Fibroblast of skin of right biceps (primary cell): Measurements from ENCODE around the gene GALNTL6.

Experiments used
- DNase-seq: peaks from one replicate; pipeline ENCODE4 v3.0.0-alpha.2; 2013

Gene GALNTL6

DNA sequence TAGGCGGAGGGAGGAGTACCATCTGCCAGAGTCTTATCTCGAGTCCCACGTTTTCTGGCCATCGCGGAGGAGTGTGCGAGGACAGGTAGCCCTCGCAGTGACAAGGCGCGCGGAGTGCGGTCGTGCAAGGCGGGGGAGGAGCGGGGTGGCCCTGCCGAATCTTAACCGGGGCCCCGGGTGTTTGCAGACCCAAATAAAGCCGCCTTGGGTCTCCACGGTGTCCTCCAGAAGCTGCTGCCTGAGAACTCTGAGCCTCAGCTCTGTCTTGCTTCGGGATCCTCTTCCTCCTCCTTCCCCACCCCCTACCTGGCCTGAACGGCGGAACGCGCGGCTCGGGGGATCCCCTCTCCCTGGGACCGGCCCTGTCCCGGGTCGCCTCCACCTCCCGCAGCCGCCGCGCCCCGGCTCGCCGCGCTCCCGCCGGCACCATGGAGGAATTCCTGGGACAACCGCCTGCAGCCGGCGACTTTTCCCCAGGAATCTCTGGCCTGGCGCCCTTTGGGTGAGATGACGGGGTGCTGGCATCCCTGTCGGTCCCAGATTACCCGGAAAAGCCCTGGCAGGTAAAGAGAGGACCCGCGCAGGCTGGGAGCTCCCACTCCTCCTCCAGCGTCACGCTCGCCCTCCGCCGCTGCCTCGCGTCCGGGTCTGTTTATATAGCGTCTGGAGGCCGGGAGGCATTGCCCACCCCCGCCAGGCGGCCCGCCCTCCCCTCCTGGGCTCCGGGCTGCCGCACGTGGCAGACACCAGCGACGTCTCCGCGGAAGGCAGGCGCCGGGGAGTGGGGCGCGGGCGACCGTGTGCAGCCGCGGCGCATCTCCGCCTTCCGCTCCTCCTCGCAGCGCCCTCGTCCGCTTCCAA, at the start of gene GALNTL6:
TSS of gene GALNTL6 (plus strand) at position 740 of the 861 bp plus-strand sequence.
- DNase-seq: peak; percentile 52

DNA sequence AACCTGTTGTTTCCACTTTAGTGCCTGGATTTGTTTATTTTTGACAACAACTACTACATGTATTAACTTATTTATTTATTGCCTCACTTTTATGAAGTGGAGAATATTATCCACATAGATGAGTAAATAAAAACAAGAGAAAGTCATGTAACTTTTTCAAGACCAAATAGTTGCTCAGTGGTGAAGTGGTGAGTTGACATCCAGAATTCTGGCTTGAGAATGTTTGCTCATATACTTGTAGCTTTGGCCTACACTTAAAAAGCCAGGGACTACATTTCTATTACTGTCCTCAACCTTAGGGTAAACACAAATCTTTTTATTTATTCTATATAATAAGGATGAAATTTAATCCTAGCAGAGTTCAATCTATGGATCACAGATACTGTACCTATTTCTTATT, 47.7 kb upstream of the GALNTL6 start:
- no peak for DNase-seq

GRCh38 chr4:171774642-171775190, 38.5 kb upstream of the GALNTL6 start:
- no peak for DNase-seq

DNA sequence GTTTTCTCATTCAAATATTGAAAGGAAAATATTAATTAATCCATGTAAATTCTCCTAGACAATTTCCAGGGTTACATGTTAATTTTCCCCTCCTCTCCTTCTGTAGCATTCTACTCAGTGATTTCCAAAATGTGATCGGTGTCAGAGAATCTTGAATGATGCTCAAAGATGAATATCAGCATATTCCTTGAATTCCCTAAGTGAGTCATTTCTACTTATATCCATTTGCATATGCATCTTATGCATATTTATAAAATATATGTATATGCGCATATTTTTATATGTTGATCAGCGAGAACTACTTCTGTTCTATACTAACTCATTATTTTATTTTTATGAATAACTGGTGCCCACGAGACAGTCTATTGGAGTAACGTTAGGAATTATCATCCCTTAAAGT, 33.9 kb upstream of the GALNTL6 start:
- no peak for DNase-seq

- DNase-seq: no peak
These were observed 27.8 kb upstream of the GALNTL6 start for GRCh38 chr4:171785388-171785787.

DNA sequence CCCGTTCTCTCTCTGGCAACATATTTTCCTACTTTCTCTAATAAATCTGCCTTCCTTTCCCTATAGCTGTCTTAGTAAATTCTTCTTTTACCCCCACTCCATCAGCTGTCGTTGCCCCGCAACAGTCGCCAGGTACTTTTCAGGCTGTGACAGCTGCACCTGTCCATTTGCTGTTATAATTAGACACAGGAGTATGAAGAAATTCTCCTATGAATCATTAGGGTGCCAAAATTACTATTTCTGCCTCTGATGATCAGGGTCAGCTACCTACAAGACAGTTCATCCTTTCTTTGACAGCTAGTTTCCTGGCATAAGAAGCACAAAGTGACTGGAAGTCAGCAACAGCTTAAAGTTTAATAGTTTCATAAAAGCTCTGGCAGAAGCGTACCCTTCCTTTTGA, 19.5 kb upstream of the GALNTL6 start:
- DNase-seq: no peak

GRCh38 chr4:171794528-171794927, 18.7 kb upstream of the GALNTL6 start:
- no peak for DNase-seq

- DNase-seq: no peak
These were observed 3.4 kb upstream of the GALNTL6 start for GRCh38 chr4:171809854-171810253.

- no peak for DNase-seq
These were observed 905 bp upstream of the GALNTL6 start for GRCh38 chr4:171812333-171812664.

DNA sequence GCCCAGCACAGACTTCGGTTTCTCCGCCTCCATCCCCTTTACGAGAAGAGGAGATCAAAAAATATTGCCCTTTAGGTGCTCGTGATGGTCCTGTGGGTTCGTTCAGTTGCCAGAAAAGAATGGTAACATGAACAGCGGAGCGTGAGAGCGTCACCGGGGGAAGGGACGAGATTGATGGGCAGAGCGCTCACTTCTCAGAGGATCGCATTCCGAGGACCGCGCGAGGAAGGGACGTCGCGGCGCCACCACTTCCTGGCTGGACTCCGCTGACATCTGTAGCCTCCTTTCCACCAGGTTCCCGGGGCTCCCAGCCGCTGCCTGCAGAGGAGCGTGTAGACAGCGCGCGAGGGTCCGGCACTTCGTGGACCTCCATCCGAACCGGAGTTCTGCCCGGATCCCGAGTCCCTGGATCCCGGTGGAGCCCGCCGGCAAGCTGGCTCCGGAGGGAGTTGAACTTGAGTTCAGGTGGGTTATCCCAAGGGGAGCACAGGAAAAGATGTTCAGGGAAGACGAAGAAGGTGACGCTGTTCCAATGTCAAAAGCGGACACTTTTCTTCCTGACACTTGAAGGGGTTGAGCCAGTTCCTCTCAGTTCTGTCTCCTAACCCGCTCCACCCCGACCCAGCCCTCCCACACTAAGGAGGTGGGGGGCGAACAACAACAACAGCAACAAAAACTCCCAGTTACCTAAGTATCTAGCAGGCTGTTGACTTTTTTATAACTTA, 484 bp downstream of the GALNTL6 start:
- no peak for DNase-seq

- no peak for DNase-seq
These were observed 1.3 kb downstream of the GALNTL6 start for GRCh38 chr4:171814545-171814944.

DNA sequence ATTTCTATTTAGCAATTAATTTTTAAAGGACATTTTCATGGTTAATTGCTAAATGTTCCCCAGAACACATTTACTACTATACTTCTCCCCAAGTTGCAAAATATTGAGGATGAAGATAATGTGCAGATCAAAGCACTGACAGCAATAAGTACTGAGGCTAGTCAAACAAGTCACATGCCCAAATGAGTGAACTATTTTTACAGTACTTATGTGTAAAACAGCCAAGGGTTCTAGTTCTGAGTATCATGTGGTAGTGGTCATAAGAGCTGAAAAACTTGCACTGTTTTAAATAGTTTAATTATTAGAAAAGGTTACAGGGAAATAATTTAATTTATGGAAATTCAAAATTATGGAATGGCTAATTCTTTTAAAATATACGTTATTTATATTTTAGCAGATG, 3.8 kb downstream of the GALNTL6 start:
- DNase-seq: no peak

GRCh38 chr4:171834640-171835039, 21.4 kb downstream of the GALNTL6 start:
- DNase-seq: no peak

DNA sequence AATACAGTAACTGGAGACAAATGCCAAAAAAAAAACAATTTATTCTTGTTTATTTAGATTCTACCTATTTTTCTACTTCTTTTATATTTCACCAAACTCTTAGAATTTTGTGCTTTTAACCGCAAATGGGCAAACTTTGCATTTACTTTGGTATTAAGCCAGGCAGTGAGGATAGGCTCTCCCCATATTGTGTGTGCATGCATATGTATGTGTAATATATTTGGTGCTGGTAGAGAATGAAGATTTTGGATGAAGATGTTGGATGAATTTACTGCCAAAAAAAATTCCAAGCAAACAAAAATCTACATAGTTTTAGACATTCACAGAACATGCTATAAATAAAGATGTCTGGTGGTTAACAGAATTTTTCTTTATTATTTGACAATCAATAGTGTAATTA, 30.3 kb downstream of the GALNTL6 start:
- no peak for DNase-seq

- DNase-seq: peak; percentile 46
These were observed 33.0 kb downstream of the GALNTL6 start for GRCh38 chr4:171846232-171846631.

DNA sequence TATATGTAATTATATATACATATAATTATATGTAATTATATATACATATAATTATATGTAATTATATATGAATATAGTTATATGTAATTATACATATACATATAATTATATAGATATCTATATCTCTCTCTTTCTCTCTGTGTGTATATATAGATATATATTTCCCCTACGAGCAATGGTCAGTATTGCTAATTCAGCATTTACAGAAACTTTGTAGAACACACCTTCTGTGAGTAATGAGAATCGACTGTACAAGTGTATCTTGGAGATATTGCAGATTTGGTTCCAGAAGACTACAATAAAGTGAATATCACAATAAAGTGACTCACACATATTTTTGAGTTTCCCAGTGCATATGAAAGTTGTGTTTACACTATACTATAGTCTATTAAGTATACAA, 33.7 kb downstream of the GALNTL6 start:
- DNase-seq: no peak

- peak; percentile 64 for DNase-seq
These were observed 34.5 kb downstream of the GALNTL6 start for GRCh38 chr4:171847751-171848150.

DNA sequence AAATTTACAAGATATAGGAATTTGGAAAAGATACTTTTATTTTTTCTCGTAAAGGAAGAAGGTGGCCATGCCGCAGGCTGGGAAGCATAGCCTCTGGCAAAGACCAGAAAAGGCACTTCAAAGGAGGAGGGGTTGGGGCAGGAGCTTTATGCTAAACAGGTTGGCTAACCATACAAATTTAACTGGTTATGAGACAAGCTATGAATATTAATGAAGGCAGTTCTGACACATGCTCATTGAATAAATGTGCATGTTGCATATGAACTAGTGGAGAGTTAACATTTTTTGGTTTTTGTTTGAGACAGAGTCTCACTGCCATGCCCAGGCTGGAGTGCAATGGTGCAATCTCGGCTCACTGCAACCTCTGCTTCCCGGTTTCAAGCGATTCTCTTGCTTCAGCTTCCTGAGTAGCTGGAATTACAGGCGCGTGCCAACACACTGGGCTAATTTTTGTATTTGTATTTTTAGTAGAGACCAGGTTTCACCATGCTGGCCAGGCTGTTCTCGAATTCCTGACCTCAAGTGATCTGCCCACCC, 36.5 kb downstream of the GALNTL6 start:
- DNase-seq: no peak

GRCh38 chr4:171851295-171851694, 38.1 kb downstream of the GALNTL6 start:
- no peak for DNase-seq

DNA sequence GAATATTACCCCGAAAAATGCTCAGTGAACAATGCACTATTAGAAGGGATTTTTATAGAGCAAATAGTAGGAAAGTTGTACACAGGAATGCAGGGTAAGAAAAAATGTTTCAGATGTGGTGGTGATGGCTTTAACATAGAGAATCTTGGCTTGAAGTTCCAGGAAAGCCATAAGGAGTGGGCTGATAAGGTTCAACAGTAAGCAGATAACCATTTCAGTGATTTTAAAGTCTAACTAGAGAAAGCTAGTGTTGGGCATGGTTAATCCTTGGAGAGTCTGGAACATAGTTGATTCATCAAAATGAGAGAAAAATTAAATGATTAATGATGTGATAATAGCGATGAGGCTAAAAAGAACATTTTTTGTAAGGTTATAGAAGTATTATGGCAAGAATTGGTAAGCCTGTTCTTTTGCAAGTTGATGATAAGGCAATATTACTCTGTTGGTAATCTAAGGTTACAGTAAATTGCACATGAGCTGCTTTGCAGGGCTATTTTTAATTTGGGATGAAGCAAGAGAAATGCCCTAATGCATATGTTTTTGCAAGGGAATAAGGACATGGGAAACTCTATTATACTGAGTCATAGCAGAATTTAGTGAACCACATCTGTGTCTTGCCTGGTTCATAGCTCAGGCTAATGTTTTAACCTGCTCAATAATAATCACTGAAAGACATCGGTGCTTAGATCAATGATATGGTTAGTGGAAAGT, 44.3 kb downstream of the GALNTL6 start:
- DNase-seq: peak; percentile 59

GRCh38 chr4:171875291-171875690, 62.1 kb downstream of the GALNTL6 start:
- DNase-seq: no peak

DNA sequence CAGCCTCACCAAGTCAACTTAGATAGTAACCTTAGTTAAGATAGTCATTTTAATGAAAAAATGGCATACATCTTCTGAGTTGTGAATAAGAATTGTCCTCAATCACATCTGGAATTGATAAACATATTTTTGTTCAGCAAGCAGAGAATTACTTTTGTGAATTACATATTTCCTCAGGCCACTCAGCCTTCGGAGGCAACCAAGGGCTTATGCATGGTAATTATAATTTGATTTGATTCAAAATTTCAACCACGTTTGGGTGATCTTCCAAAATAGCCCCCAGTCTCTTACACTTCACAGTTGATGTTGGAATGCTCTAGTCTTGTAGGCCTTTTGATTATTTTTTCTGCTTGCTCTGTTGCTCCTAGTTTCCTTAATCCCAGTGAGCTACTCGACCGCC, 63.4 kb downstream of the GALNTL6 start:
- DNase-seq: peak; percentile 36

- DNase-seq: peak; percentile 91
These were observed 66.9 kb downstream of the GALNTL6 start for GRCh38 chr4:171880136-171880535.
